Skeletal muscle tissue (tissue), 4 donors: ENCODE results near the gene C16orf95. TPM values are rescaled to one million over a fixed set of nuclear protein-coding genes. Genes with fewer than 3 reads are reported as not detected.

ENCODE experiments used
- H3K27ac ChIP-seq: one replicate; pipeline ENCODE4 v1.7.0; 2013; ENCODE audit warnings: mild to moderate bottlenecking, low read depth, low read length, inconsistent platforms
- H3K27me3 ChIP-seq, 3 donors: one replicate each; pipeline ENCODE4 v1.7.0; 2013; ENCODE audit warnings: low read length in 3 of 3; ENCODE audit not compliant: control insufficient read depth in 3 of 3, insufficient read depth in 3 of 3
- H3K36me3 ChIP-seq, 3 donors: one replicate each; pipeline ENCODE4 v1.7.0; 2013; ENCODE audit warnings: low read length in 3 of 3; ENCODE audit not compliant: control insufficient read depth in 3 of 3, insufficient read depth in 3 of 3
- H3K4me1 ChIP-seq, 3 donors: one replicate each; pipeline ENCODE4 v1.7.0; 2013; ENCODE audit warnings: low read length in 3 of 3, mild to moderate bottlenecking in 3 of 3; ENCODE audit not compliant: control insufficient read depth in 3 of 3, insufficient read depth in 3 of 3
- H3K4me3 ChIP-seq, 3 donors: one replicate each; pipeline ENCODE4 v1.7.0; 2013; ENCODE audit warnings: low read length in 3 of 3
- H3K9ac ChIP-seq, 3 donors: one replicate each; pipeline ENCODE4 v1.7.0; 2013; ENCODE audit warnings: low read length in 3 of 3, mild to moderate bottlenecking in 3 of 3, moderate library complexity in 2 of 3, low read depth in 1 of 3
- H3K9me3 ChIP-seq, 3 donors: one replicate each; pipeline ENCODE4 v1.7.0; 2013; ENCODE audit warnings: low read length in 3 of 3; ENCODE audit not compliant: control insufficient read depth in 3 of 3
- total RNA-seq: library from RNA; depleted of rRNA; stranded (reverse); fragments of >200 nt; gene quantifications from one replicate; pipeline ENCODE4 v1.2.3, GENCODE V29; 2014
- donor health status: Osteomylitis.

Gene C16orf95
- total RNA-seq, 1 donor from 2014 or later, result 2.6 TPM

- no peaks in the 10 kb centered on the region for H3K4me1 ChIP-seq
- H3K27ac ChIP-seq, result no peak overlapping the region
- H3K9me3 ChIP-seq, result peaks cover 0 to 3% (median 0%) of the 10 kb centered on the region in 3 donors
- peaks cover 2 to 7% (median 4%) of the 10 kb centered on the region in 3 donors for H3K36me3 ChIP-seq
- no peak overlapping the region for H3K4me3 ChIP-seq
- no peaks in the 10 kb centered on the region for H3K27me3 ChIP-seq
- no peak overlapping the region for H3K9ac ChIP-seq
Measured at GRCh38 chr16:87295259-87295658, 21.9 kb downstream of the C16orf95 start.

- Histone ChIP-seq H3K9me3 (peaks cover 0 to 3% (median 0%) of the 10 kb centered on the region in 3 donors), H3K27ac (no peak overlapping the region), H3K36me3 (peaks cover 2 to 7% (median 4%) of the 10 kb centered on the region in 3 donors), H3K9ac (no peak overlapping the region), H3K4me3 (no peak overlapping the region), H3K27me3 (no peaks in the 10 kb centered on the region), H3K4me1 (no peaks in the 10 kb centered on the region)
Measured at GRCh38 chr16:87293990-87294389, 23.2 kb downstream of the C16orf95 start.

GRCh38 chr16:87291944-87292343, 25.2 kb downstream of the C16orf95 start:
- H3K27ac ChIP-seq, result no peak overlapping the region
- H3K27me3 ChIP-seq, result no peaks in the 10 kb centered on the region
- H3K4me1 ChIP-seq, result no peaks in the 10 kb centered on the region
- H3K9ac ChIP-seq, result no peak overlapping the region
- peaks cover 0 to 3% (median 2%) of the 10 kb centered on the region in 3 donors for H3K36me3 ChIP-seq
- no peak overlapping the region for H3K4me3 ChIP-seq
- H3K9me3 ChIP-seq, result peaks cover 0 to 3% (median 0%) of the 10 kb centered on the region in 3 donors

DNA sequence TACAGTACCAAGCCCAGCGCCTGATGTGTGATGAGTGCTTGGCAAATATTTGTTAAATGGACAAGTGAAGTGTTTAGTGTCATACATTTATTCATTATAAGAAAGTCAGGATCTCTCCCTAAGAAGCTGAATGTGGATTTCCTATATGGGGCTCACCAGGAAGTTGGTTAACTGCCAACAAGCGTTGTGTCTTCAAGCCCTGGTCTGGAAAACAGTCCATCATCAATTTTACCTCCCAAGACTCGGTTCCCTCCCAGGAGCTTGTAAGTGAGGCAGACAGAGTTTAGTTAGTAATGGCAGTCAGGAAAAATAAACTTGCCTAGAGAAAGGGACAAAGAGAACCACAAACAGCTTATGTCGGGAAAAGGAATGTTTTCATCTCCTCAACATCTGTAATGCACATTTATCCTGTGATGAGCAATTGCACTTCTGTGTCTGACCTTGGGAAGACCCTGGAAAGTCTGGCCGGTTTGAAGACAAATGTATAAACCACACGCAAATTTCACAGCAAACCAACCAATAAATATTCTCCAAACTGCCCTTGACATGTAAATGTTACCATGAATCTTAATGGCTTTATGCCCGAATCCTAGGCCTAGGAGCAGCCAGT, 28.3 kb downstream of the C16orf95 start:
- H3K27ac ChIP-seq, result no peak overlapping the region
- no peaks in the 10 kb centered on the region for H3K27me3 ChIP-seq
- peaks cover 0 to 3% (median 2%) of the 10 kb centered on the region in 3 donors for H3K36me3 ChIP-seq
- H3K9me3 ChIP-seq, result peaks cover 0 to 3% (median 0%) of the 10 kb centered on the region in 3 donors
- H3K4me3 ChIP-seq, result no peak overlapping the region
- no peaks in the 10 kb centered on the region for H3K4me1 ChIP-seq
- no peak overlapping the region for H3K9ac ChIP-seq

GRCh38 chr16:87286839-87287626, 30.2 kb downstream of the C16orf95 start:
- Histone ChIP-seq H3K27me3 (no peaks in the 10 kb centered on the region), H3K9ac (no peak overlapping the region), H3K36me3 (peaks cover 0 to 2% (median 0%) of the 10 kb centered on the region in 3 donors), H3K4me3 (no peak overlapping the region), H3K9me3 (peaks cover 0 to 3% (median 0%) of the 10 kb centered on the region in 3 donors), H3K27ac (no peak overlapping the region), H3K4me1 (no peaks in the 10 kb centered on the region)

DNA sequence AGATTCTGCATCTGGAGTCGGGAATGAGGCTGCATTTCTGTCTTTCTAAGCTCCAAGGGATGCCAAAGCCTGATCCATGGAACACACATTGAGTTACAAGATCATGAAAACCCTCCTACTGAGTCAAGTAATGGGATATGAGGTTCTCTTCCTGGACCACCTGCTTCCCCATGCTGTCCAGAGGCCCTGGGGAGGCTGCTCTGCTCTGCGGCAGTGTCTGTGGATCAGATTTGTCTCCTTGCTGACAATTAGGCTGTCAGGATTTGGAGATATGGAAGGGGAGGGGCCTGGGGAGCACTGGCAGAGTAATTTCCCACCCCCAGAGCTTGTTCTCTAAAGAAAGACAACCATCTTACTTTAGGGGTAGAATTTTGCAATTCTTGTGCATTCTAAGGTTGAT, 33.0 kb downstream of the C16orf95 start:
- Histone ChIP-seq H3K4me3 (no peak overlapping the region), H3K4me1 (no peaks in the 10 kb centered on the region), H3K9ac (no peak overlapping the region), H3K9me3 (no peaks in the 10 kb centered on the region), H3K27ac (no peak overlapping the region), H3K27me3 (no peaks in the 10 kb centered on the region), H3K36me3 (no peaks in the 10 kb centered on the region)

DNA sequence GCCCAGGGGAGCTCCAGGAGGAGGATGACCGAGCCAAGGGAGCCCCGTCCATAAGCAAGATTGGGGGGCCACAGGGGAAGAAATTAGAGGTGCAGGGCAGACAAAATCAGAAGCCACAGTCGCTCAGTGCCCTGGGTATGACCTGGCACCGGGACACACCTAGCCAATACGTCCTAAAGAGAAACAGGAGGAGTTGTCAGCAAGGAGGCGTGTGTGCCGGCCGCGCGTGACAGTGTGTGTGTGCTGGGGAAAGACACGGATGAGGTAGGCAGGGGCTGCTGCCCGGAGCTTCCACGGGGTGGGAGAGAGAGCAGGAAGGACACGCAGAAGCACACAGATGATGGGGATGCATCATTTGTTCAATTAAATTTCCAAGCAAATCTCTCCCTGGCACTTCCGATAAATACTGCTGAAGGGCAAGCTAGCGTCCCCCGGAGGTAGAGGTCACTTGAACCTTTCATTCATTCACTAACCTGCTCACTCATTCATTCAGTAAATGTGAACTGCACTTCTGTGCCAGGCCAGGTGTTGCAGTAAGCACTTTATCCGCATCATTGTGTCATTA, 38.0 kb downstream of the C16orf95 start:
- Histone ChIP-seq H3K4me3 (no peak overlapping the region), H3K27me3 (peaks cover 0 to 7% (median 3%) of the 10 kb centered on the region in 3 donors), H3K9ac (no peak overlapping the region), H3K27ac (no peak overlapping the region), H3K9me3 (no peaks in the 10 kb centered on the region), H3K36me3 (no peaks in the 10 kb centered on the region), H3K4me1 (peaks cover 0 to 2% (median 2%) of the 10 kb centered on the region in 3 donors)

- Histone ChIP-seq H3K36me3 (no peaks in the 10 kb centered on the region), H3K9ac (no peak overlapping the region), H3K9me3 (no peaks in the 10 kb centered on the region), H3K27ac (no peak overlapping the region), H3K4me3 (no peak overlapping the region), H3K27me3 (peaks cover 0 to 7% (median 3%) of the 10 kb centered on the region in 3 donors), H3K4me1 (peaks cover 0 to 2% (median 2%) of the 10 kb centered on the region in 3 donors)
Measured at GRCh38 chr16:87278191-87279093, 38.8 kb downstream of the C16orf95 start.

- H3K27ac ChIP-seq, result no peak overlapping the region
- H3K36me3 ChIP-seq, result no peaks in the 10 kb centered on the region
- H3K27me3 ChIP-seq, result peaks cover 0 to 7% (median 3%) of the 10 kb centered on the region in 3 donors
- H3K4me1 ChIP-seq, result peaks cover 0 to 2% (median 2%) of the 10 kb centered on the region in 3 donors
- no peak overlapping the region for H3K9ac ChIP-seq
- no peaks in the 10 kb centered on the region for H3K9me3 ChIP-seq
- H3K4me3 ChIP-seq, result no peak overlapping the region
Measured at GRCh38 chr16:87276924-87277323, 40.3 kb downstream of the C16orf95 start.
